Immature natural killer cell (primary cell): ENCODE results near the gene PAQR4. TPM values are rescaled to one million over a fixed set of nuclear protein-coding genes. Genes with fewer than 3 reads are reported as not detected.

Experiments used
- DNase-seq, 3 donors: peaks; one replicate each; pipeline ENCODE4 v3.0.0; 2022; ENCODE audit warnings: mixed read lengths in 1 of 3
- H3K27ac Mint-ChIP-seq, 6 donors: one replicate each; pipeline ENCODE4 v1.8.0; 2020; ENCODE audit warnings: mixed read lengths in 6 of 6, mild to moderate bottlenecking in 5 of 6, inconsistent platforms in 4 of 6, moderate library complexity in 3 of 6
- H3K27me3 Mint-ChIP-seq, 3 donors: one replicate each; pipeline ENCODE4 v1.8.0; 2020 to 2021; ENCODE audit warnings: low read depth in 3 of 3, mild to moderate bottlenecking in 3 of 3, mixed read lengths in 3 of 3, moderate library complexity in 3 of 3, inconsistent platforms in 1 of 3
- H3K36me3 Mint-ChIP-seq, 3 donors: one replicate each; pipeline ENCODE4 v1.8.0; 2020; ENCODE audit warnings: mixed read lengths in 3 of 3, inconsistent platforms in 2 of 3, mild to moderate bottlenecking in 2 of 3
- H3K4me1 Mint-ChIP-seq, 2 donors: one replicate each; pipeline ENCODE4 v1.8.0; 2020; ENCODE audit warnings: inconsistent platforms in 2 of 2, mild to moderate bottlenecking in 2 of 2, mixed read lengths in 2 of 2, moderate library complexity in 1 of 2
- H3K4me3 Mint-ChIP-seq, 5 donors: one replicate each; pipeline ENCODE4 v1.8.0; 2020; ENCODE audit warnings: mild to moderate bottlenecking in 5 of 5, mixed read lengths in 5 of 5, inconsistent platforms in 3 of 5, moderate library complexity in 3 of 5
- H3K9me3 Mint-ChIP-seq, 6 donors: one replicate each; pipeline ENCODE4 v1.8.0; 2020; ENCODE audit warnings: mild to moderate bottlenecking in 6 of 6, mixed read lengths in 6 of 6, inconsistent platforms in 4 of 6, moderate library complexity in 3 of 6
- polyA plus RNA-seq, 3 donors: library from polyadenylated mRNA; unstranded; fragments of 300-500 nt; fragmentation: Illumina TruSeq; gene quantifications; one replicate each; pipeline ENCODE4 v1.2.3, GENCODE V29; 2021

Gene PAQR4
- polyA plus RNA-seq, 3 donors from 2014 or later: 2.7 to 3.5 (median 2.7) TPM

DNA sequence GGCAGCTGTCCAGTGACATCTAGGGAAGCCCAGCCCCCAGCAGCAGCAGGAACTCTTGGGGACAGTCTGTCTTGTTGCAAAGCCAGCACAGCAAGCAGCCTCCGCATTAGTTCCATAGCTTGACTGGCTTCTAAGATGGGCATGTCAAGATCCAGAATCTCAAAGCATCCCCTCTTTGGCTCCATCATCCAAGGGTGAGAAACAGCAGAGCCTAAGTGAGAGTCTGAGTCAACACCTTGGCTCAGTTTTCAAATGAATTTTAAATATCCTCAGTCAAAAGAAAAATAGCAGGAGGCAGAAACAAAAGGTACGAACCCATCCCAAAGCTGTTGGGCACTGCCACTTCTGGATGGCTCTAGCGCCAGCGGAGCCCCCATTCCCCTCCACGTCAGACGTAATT is 45.8 kb downstream of the PAQR4 start:
- H3K27ac Mint-ChIP-seq: no peak overlapping the region
- H3K4me1 Mint-ChIP-seq: peaks cover 3 to 6% of the 10 kb centered on the region in 2 donors
- no peak for DNase-seq
- no peak overlapping the region for H3K4me3 Mint-ChIP-seq
- H3K27me3 Mint-ChIP-seq: peaks cover 8 to 10% (median 10%) of the 10 kb centered on the region in 3 donors
- H3K36me3 Mint-ChIP-seq: no peaks in the 10 kb centered on the region
- no peaks in the 10 kb centered on the region for H3K9me3 Mint-ChIP-seq

DNA sequence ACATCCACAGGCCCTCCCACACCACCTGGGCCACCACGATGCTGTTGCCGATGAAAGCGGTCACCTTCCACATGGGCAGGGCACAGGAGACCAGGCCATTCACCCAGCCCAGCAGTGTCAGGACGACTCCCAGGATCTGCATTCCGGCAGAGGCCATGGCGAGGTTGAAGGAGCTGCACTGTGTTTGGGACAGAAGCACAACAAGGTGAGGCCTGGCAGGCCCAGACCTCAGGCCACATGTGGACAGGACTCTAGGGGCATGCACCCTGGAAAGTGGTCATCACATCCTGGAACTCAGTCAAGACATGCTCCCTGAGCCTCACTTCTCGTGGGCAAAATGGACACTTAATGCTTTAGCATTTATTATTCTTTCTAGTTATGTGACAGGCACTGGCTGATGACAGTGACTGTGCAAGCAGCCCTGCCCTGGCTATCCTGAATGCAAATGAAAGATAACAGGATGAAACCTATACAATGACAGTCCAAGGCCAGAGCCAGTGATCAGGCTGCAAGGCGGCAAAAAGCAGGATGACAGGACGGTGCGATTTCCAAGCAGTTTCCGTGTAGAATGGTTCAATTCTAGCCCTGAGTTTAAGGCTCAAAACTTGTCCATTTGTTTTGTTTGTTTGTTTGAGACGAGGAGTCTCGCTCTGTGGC is 46.8 kb downstream of the PAQR4 start:
- H3K27ac Mint-ChIP-seq: no peak overlapping the region
- H3K27me3 Mint-ChIP-seq: peaks cover 9 to 11% (median 10%) of the 10 kb centered on the region in 3 donors
- no peaks in the 10 kb centered on the region for H3K9me3 Mint-ChIP-seq
- no peak overlapping the region for H3K4me3 Mint-ChIP-seq
- no peaks in the 10 kb centered on the region for H3K36me3 Mint-ChIP-seq
- DNase-seq: no peak
- peaks cover 11% of the 10 kb centered on the region in 2 donors for H3K4me1 Mint-ChIP-seq

DNA sequence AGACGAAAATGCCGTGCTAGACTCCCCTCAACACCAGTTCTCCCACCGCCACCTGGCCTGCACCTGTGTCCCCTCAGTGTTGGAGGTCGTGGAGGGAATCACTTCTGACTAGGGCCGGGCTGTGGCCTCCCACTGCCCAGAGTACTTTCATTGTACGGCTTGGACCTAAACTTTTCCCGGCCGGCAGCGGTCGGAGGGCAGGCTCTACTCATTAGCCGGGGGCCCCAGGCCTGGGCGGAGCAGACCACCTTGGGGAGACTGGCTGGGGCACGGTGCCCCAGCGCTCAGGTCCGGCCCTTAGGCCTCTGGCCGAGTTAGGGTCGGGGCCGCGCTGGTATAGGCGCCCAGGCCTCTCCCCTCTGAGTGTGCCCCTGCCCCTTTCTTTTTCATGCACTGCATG is 48.2 kb downstream of the PAQR4 start:
- no peak for DNase-seq
- H3K27ac Mint-ChIP-seq: no peak overlapping the region
- H3K9me3 Mint-ChIP-seq: no peaks in the 10 kb centered on the region
- no peaks in the 10 kb centered on the region for H3K36me3 Mint-ChIP-seq
- H3K4me1 Mint-ChIP-seq: peaks cover 24% of the 10 kb centered on the region in 2 donors
- H3K4me3 Mint-ChIP-seq: no peak overlapping the region
- H3K27me3 Mint-ChIP-seq: peaks cover 6 to 16% (median 13%) of the 10 kb centered on the region in 3 donors

DNA sequence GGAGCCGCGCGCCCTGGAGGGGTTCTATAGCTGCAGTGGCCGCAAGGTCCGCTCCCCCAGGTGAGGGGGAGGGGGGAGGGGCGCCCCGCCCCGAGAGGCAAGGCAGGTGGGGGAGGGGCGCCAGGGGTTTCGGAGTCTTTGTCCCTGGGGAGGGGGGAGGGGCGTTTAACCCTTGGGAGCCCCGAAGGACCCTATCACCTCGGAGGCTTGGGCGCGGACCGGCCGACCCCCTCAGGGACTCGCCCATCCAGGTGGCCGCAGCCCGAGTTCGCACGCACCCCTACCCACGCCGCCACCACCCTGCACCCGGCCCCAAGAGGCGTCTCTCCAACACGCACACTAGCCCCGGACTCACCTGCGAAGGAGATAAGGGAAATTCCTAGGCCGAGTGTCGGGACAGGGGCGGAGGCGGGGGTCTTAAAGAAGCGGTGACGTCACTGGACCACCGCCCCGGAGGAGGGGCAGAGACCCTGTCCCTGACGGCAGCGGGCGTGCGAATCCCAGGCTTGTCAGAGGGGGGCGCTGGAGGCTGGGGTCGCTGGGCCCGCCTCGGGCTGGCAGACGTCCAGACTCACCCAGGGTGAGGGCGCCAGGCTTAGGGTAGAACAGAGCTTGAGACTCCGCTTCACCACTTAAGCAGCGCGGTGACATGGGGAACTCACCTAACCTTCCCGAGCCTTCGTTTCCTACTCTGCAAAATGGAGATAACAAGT is 48.8 kb downstream of the PAQR4 start, which contains the start of gene CLDN6:
CLDN6 (minus strand) TSS at position 390 of the 713 bp plus-strand sequence. CDS start 2,162 bp downstream, outside the sequence.
- Mint-ChIP-seq H3K4me1 (peaks cover 30% of the 10 kb centered on the region in 2 donors), H3K27me3 (peaks cover 6 to 16% (median 13%) of the 10 kb centered on the region in 3 donors), H3K9me3 (no peaks in the 10 kb centered on the region), H3K27ac (no peak within 1 kb of the TSS), H3K36me3 (no peaks in the 10 kb centered on the region), H3K4me3 (peak within 1 kb of the TSS in 1 of 5 donors; percentile 25)
- DNase-seq: no peak

DNA sequence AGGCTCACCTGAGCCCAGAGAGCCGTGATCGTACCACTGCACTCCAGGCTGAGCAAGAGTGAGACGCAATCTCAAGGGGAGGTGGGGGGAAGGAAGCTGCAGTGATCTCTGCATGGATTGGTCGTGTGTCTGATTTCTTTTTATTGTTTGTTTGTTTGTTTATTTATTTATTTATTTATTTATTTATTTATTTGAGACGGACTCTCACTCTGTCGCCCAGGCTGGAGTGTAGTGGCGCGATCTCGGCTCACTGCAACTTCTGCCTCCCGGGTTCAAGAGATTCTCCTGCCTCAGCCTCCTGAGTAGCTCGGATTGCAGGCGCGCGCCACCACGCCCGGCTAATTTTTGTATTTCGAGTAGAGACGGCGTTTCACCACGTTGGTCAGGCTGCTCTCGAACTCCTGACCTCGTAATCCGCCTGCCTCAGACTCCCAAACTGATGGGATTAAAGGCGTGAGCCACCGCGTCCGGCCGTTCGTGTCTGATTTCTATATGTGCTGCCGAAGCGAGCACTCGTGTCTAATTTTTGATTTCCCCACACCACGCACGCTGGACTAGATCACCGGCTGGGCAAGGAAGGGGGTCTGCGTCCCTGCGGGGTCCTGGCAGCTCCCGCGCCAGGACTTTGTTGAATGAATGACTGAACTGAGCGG is 50.6 kb downstream of the PAQR4 start:
- H3K4me1 Mint-ChIP-seq: peaks cover 43 to 45% of the 10 kb centered on the region in 2 donors

DNA sequence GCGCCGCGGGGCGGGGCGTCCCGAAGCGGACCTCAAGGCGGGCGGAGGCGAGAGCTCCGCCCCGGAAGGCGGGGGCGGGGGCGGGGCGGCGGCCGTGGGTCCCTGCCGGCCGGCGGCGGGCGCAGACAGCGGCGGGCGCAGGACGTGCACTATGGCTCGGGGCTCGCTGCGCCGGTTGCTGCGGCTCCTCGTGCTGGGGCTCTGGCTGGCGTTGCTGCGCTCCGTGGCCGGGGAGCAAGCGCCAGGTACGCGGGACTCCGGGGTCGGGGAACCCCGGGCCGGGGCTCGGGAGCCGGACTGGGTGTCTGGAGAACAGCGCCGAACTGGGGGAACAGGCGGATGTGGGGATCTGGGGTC is 51.1 kb downstream of the PAQR4 start, which contains the start of gene TNFRSF12A:
TNFRSF12A (plus strand) TSS at position 122 of the 357 bp plus-strand sequence; CDS start at position 152, 30 bp downstream.
- DNase-seq: peak; percentile 72 to 79 (median 76)
- peaks cover 43 to 45% of the 10 kb centered on the region in 2 donors for H3K4me1 Mint-ChIP-seq
- H3K27me3 Mint-ChIP-seq: peaks cover 8 to 17% (median 12%) of the 10 kb centered on the region in 3 donors
- peaks cover 0 to 3% (median 3%) of the 10 kb centered on the region in 3 donors for H3K36me3 Mint-ChIP-seq
- H3K27ac Mint-ChIP-seq: peak within 1 kb of the TSS; percentile 66 to 96 (median 88)
- peak within 1 kb of the TSS; percentile 90 to 94 (median 93) for H3K4me3 Mint-ChIP-seq
- no peaks in the 10 kb centered on the region for H3K9me3 Mint-ChIP-seq

More for the DNA sequence above, 50.6 kb downstream of the PAQR4 start:
- H3K27me3 Mint-ChIP-seq: peaks cover 8 to 17% (median 12%) of the 10 kb centered on the region in 3 donors
- H3K27ac Mint-ChIP-seq: peak overlapping the region; percentile 17 to 86 (median 80)
- H3K4me3 Mint-ChIP-seq: peak overlapping the region; percentile 85 to 93 (median 90)
- DNase-seq: no peak
- peaks cover 0 to 3% (median 3%) of the 10 kb centered on the region in 3 donors for H3K36me3 Mint-ChIP-seq
- H3K9me3 Mint-ChIP-seq: no peaks in the 10 kb centered on the region

DNA sequence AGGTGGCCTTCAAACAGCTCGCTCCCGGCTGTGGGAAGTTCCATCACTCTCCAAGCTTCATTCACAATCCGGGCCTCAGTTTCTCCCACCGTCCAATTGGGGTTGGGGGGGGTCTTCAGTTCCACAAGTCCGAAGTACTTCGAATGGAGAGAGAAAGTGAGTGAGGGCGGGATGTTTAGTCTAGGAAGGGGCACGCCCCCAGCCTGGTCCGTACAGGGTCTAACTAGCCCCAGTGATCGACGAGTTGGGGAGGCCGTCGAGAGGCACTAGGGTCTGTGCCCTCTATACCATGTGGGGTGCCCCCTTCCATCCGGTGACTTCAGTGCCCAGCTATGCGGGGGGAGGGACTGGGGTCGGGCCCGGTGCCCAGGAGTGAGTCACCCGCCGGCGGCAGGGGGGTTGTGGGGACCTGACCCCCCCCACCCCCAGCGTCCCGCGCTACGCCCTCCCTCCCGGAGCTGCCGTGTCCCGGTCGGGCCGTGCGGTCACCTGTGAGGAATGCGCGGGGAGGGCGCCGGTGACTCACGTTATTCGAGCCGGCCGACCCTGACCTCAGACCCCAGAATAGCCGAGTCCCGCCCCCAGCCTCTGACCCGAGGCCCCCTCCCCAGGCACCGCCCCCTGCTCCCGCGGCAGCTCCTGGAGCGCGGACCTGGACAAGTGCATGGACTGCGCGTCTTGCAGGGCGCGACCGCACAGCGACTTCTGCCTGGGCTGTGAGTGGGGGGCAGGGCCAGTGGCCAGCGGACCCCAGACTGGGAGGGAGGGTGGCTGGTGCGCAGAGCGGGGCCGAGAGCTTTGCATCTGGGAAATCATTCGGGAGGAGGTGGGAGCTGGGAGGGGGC is 51.7 kb downstream of the PAQR4 start:
- DNase-seq: peak in 2 of 3 donors; percentile 42 to 57
- peaks cover 8 to 17% (median 12%) of the 10 kb centered on the region in 3 donors for H3K27me3 Mint-ChIP-seq
- peaks cover 43 to 45% of the 10 kb centered on the region in 2 donors for H3K4me1 Mint-ChIP-seq
- peak overlapping the region; percentile 66 to 96 (median 86) for H3K27ac Mint-ChIP-seq
- H3K36me3 Mint-ChIP-seq: peaks cover 0 to 3% (median 3%) of the 10 kb centered on the region in 3 donors
- H3K4me3 Mint-ChIP-seq: peak overlapping the region; percentile 90 to 94 (median 93)
- H3K9me3 Mint-ChIP-seq: no peaks in the 10 kb centered on the region

DNA sequence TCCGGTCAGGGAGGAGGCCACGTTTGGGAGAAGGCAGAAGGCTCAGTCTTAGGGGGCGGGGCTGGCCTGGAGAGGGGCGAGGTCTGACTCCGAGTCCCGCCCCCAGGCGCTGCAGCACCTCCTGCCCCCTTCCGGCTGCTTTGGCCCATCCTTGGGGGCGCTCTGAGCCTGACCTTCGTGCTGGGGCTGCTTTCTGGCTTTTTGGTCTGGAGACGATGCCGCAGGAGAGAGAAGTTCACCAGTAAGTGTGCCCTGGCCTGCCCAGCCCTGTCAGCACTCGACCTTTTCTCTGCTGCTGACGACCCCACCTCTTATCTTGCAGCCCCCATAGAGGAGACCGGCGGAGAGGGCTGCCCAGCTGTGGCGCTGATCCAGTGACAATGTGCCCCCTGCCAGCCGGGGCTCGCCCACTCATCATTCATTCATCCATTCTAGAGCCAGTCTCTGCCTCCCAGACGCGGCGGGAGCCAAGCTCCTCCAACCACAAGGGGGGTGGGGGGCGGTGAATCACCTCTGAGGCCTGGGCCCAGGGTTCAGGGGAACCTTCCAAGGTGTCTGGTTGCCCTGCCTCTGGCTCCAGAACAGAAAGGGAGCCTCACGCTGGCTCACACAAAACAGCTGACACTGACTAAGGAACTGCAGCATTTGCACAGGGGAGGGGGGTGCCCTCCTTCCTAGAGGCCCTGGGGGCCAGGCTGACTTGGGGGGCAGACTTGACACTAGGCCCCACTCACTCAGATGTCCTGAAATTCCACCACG is 52.5 kb downstream of the PAQR4 start:
- peak; percentile 68 to 75 (median 73) for DNase-seq
- H3K27ac Mint-ChIP-seq: peak overlapping the region; percentile 57 to 96 (median 86)
- peak overlapping the region; percentile 87 to 94 (median 90) for H3K4me3 Mint-ChIP-seq
- peaks cover 43 to 45% of the 10 kb centered on the region in 2 donors for H3K4me1 Mint-ChIP-seq
- H3K27me3 Mint-ChIP-seq: peaks cover 6 to 13% (median 12%) of the 10 kb centered on the region in 3 donors
- no peaks in the 10 kb centered on the region for H3K9me3 Mint-ChIP-seq
- H3K36me3 Mint-ChIP-seq: peaks cover 3 to 10% (median 4%) of the 10 kb centered on the region in 3 donors

DNA sequence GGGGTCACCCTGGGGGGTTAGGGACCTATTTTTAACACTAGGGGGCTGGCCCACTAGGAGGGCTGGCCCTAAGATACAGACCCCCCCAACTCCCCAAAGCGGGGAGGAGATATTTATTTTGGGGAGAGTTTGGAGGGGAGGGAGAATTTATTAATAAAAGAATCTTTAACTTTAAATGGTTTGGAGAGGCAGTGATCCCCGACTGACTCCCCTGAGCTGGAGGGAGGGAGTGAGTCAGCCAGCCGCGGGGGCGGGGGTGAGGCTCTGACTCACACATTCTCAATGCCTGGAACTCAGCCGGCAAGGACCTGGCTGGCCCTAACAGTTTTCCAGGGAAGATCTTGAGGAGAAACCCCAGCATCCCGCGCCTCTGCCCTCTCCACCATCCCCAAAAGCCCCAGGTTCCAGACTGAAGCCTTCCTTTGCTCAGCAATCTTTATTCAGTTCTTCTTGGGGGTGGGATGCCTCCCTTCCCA is 53.1 kb downstream of the PAQR4 start:
- peak overlapping the region; percentile 78 to 96 (median 82) for H3K27ac Mint-ChIP-seq
- H3K36me3 Mint-ChIP-seq: peaks cover 3 to 15% (median 4%) of the 10 kb centered on the region in 3 donors
- H3K27me3 Mint-ChIP-seq: peaks cover 2 to 13% (median 8%) of the 10 kb centered on the region in 3 donors
- peak overlapping the region; percentile 86 to 94 (median 90) for H3K4me3 Mint-ChIP-seq
- H3K9me3 Mint-ChIP-seq: no peaks in the 10 kb centered on the region
- peak; percentile 58 to 64 (median 61) for DNase-seq
- H3K4me1 Mint-ChIP-seq: peaks cover 43 to 45% of the 10 kb centered on the region in 2 donors

DNA sequence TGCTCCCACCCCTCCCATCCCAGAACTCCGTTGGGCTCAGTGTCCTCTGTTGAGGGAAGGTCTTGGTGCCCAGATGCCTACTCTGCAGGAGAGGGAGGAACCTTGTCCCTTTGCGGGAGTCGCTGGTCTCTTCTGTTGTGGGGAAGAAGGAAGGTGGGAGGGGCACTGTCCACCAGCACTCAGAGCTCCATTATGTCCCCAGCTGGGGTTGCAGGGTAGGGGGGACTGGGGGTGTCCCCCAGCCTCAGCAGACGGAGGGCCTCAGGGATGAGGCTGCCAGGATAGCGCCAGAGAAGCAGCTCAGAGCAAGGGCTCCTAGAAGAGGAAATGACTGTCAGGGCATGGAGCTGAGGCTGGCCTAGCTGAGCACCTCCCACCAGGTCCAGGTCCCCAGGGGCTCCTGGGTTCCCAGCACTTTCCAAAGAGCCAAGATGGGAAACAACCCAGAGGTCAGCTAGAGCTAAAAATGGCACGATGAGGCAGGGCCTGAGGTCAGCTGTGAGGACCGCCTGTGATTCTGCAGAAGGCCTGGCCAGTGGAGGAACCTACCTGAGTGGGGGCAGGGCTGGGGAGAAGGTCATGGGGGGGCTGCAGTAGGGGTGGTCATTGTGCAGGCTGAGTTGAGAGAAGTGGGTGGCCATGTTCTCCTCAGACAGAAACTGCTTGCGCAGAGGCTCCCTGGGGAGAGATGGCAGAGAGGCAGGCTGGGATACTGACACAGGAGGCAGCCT is 53.7 kb downstream of the PAQR4 start:
- H3K4me1 Mint-ChIP-seq: peaks cover 43 to 45% of the 10 kb centered on the region in 2 donors
- peak overlapping the region; percentile 79 to 96 (median 83) for H3K27ac Mint-ChIP-seq
- peak overlapping the region; percentile 86 to 94 (median 90) for H3K4me3 Mint-ChIP-seq
- H3K36me3 Mint-ChIP-seq: peaks cover 3 to 15% (median 4%) of the 10 kb centered on the region in 3 donors
- no peaks in the 10 kb centered on the region for H3K9me3 Mint-ChIP-seq
- DNase-seq: no peak
- H3K27me3 Mint-ChIP-seq: peaks cover 2 to 13% (median 8%) of the 10 kb centered on the region in 3 donors
